ENCODE data around the gene COL18A1.

GRCh38 chr21:45530423-45531113 lies 125.6 kb downstream of the COL18A1 start:
- TF ChIP-seq CTCF (IDR thresholded peaks at IDR 0.05 in 4 of 5, conservative IDR thresholded peaks at IDR 0.05 in 1 of 5) (no peak), POLR2A (IDR thresholded peaks at IDR 0.05) (no peak)
